Activated CD4-positive, alpha-beta T cell treated with anti-CD3 and anti-CD28 coated beads for 36 hours (primary cell): ENCODE measurements around the gene ST7. TPM values are rescaled to one million over a fixed set of nuclear protein-coding genes. Genes with fewer than 3 reads are reported as not detected.

ENCODE experiments used
- ATAC-seq: fragments of 200-7000 bp; cut with Tn5 transposase; one replicate; pipeline ENCODE4 v1.10.0; 2021; ENCODE audit warnings: mild to moderate bottlenecking, moderate library complexity
- CTCF ChIA-PET: fragments of 350-600 bp; sonication (Branson Sonifier 250); formaldehyde crosslinking; loops from one replicate; lab custom pipeline; 2021; ENCODE audit warnings: antibody characterized with exemption; lab: Charles Lee
- POLR2A ChIA-PET: fragments of 350-600 bp; sonication (Branson Sonifier 250); formaldehyde crosslinking; loops from one replicate; lab custom pipeline; 2021; ENCODE audit warnings: antibody characterized with exemption, inconsistent platforms; lab: Charles Lee
- DNase-seq: peaks from one replicate; pipeline ENCODE4 v3.0.0-alpha.2; 2020
- H3K27ac Mint-ChIP-seq: one replicate; pipeline ENCODE4 v1.8.0; 2021; ENCODE audit warnings: mixed read lengths
- H3K27me3 Mint-ChIP-seq: one replicate; pipeline ENCODE4 v1.8.0; 2021; ENCODE audit warnings: mixed read lengths
- H3K36me3 Mint-ChIP-seq: one replicate; pipeline ENCODE4 v1.8.0; 2021; ENCODE audit warnings: low read depth, mixed read lengths
- H3K4me1 Mint-ChIP-seq: one replicate; pipeline ENCODE4 v1.8.0; 2021; ENCODE audit warnings: mixed read lengths
- H3K4me3 Mint-ChIP-seq: one replicate; pipeline ENCODE4 v1.8.0; 2021; ENCODE audit warnings: mild to moderate bottlenecking, moderate library complexity, mixed read lengths
- H3K9me3 Mint-ChIP-seq: one replicate; pipeline ENCODE4 v1.8.0; 2021; ENCODE audit warnings: low read depth, mixed read lengths
- intact Hi-C, 2 experiments: fragments of 100-400 bp; cut with DNase I in 1 of 2; cut with micrococcal nuclease in 1 of 2; formaldehyde crosslinking; loops; one replicate each; pipeline versions ENCODE4 v1.14.2 to v1.15.1; 2022 to 2024; cut with DNase I, micrococcal nuclease
- total RNA-seq, 2 experiments: library from RNA; stranded (reverse); gene quantifications; one replicate each; pipeline ENCODE4 v1.2.3, GENCODE V29; 2021

Gene ST7
- total RNA-seq, 2 experiments from 2014 or later = 6.4 to 8.1 TPM

DNA sequence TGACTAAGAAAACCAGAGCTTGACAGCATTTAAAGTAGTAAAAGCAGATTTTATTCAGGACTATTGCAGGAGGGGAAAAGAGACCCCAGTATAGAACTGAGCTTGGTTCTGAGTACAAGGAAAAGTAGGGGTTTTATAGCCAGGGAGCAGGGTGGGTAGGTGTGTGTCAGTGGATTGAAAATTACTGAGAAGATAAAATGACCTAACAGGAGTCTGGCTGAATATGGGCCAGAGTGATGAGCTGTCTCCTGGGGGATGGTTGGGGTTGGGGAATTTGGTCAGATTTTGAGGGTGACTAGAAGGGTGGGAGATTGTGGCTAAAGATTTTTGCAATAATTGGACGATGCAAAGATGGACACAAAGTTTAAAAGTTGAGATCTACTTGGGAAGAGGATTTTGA lies 114.0 kb downstream of the ST7 start:
- no peak for ATAC-seq
- POLR2A ChIA-PET = no interaction called here
- CTCF ChIA-PET = interaction anchor here (0.6 to 1.6 kb wide), 3 partner anchors 11 to 82 kb away, joined by 3 to 5 read pairs (median 5); no protein-coding TSS in a partner anchor
- intact Hi-C loops = no loop called here
- no peaks in the 10 kb centered on the region for H3K9me3 Mint-ChIP-seq
- no peak overlapping the region for H3K27ac Mint-ChIP-seq
- H3K27me3 Mint-ChIP-seq = no peaks in the 10 kb centered on the region
- H3K4me3 Mint-ChIP-seq = no peak overlapping the region
- no peaks in the 10 kb centered on the region for H3K36me3 Mint-ChIP-seq
- H3K4me1 Mint-ChIP-seq = peaks cover 19% of the 10 kb centered on the region
- no peak for DNase-seq

GRCh38 chr7:117068511-117069145 lies 115.3 kb downstream of the ST7 start:
- H3K27ac Mint-ChIP-seq = no peak overlapping the region
- ATAC-seq = peak; percentile 39
- H3K36me3 Mint-ChIP-seq = no peaks in the 10 kb centered on the region
- H3K27me3 Mint-ChIP-seq = no peaks in the 10 kb centered on the region
- H3K4me1 Mint-ChIP-seq = peaks cover 23% of the 10 kb centered on the region
- intact Hi-C loops = no loop called here
- ChIA-PET POLR2A (no interaction called here), CTCF (no interaction called here)
- DNase-seq = no peak
- H3K9me3 Mint-ChIP-seq = no peaks in the 10 kb centered on the region
- H3K4me3 Mint-ChIP-seq = no peak overlapping the region

DNA sequence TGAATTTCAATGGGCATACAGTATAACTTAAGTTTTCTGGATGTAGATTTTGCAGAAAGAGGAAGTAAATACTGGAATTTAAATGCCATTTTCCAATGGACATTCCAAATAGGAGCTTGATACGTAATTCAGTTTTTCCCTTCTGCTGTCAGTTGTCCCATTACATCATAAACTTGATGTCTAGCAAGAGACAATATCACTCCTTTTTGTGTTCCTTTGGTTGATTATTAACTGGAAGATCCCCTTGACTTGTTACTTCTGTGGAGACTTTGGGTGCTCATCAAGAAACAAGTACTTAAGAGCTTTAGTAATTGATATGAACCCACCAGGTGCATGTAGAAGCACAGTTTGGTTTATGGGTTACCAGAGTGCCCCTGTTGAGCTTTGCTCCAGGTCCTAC lies 116.1 kb downstream of the ST7 start:
- intact Hi-C loops = no loop called here
- ChIA-PET POLR2A (no interaction called here), CTCF (no interaction called here)
- ATAC-seq (no peak), DNase-seq (no peak)
- Mint-ChIP-seq H3K27me3 (no peaks in the 10 kb centered on the region), H3K4me1 (peaks cover 23% of the 10 kb centered on the region), H3K27ac (no peak overlapping the region), H3K36me3 (no peaks in the 10 kb centered on the region), H3K9me3 (no peaks in the 10 kb centered on the region), H3K4me3 (no peak overlapping the region)

GRCh38 chr7:117071551-117071950 lies 118.2 kb downstream of the ST7 start:
- DNase-seq = no peak
- no peaks in the 10 kb centered on the region for H3K27me3 Mint-ChIP-seq
- H3K4me1 Mint-ChIP-seq = peaks cover 23% of the 10 kb centered on the region
- ATAC-seq = no peak
- CTCF ChIA-PET = interaction anchor here (1.2 to 1.3 kb wide), 2 partner anchors 20 to 83 kb away, joined by 3 to 4 read pairs; no protein-coding TSS in a partner anchor
- no peaks in the 10 kb centered on the region for H3K36me3 Mint-ChIP-seq
- H3K9me3 Mint-ChIP-seq = peaks cover 2% of the 10 kb centered on the region
- POLR2A ChIA-PET = no interaction called here
- intact Hi-C loops = no loop called here
- no peak overlapping the region for H3K4me3 Mint-ChIP-seq
- no peak overlapping the region for H3K27ac Mint-ChIP-seq

- Mint-ChIP-seq H3K4me1 (peaks cover 16% of the 10 kb centered on the region), H3K36me3 (no peaks in the 10 kb centered on the region), H3K27ac (no peak overlapping the region), H3K9me3 (peaks cover 2% of the 10 kb centered on the region), H3K27me3 (no peaks in the 10 kb centered on the region), H3K4me3 (no peak overlapping the region)
- intact Hi-C loops = no loop called here
- DNase-seq (no peak), ATAC-seq (no peak)
- ChIA-PET CTCF (interaction anchor here (1.3 kb wide), 1 partner anchor 84 kb away, joined by 4 read pairs; no protein-coding TSS in a partner anchor), POLR2A (no interaction called here)
Measured at GRCh38 chr7:117072620-117073118, 119.4 kb downstream of the ST7 start.

DNA sequence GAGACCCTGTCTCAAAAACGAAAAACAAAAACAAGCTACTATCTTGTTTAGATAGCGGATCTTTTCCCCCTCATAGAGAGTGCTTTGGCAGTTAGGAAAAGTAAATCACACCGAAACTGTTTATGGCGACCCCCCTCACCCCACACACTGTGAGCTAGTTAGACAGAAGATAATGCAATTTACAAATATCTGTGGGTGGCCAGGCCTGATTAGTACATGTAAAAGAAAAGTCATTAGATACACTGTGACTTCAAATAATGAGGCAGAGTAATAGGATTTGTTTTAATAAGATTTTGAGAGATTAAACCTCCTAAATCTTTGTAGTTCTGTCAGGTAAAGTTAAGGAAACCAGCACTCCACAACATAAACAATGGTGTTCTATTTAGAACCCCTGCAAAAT lies 121.1 kb downstream of the ST7 start:
- ATAC-seq (no peak), DNase-seq (no peak)
- peaks cover 4% of the 10 kb centered on the region for H3K4me1 Mint-ChIP-seq
- intact Hi-C loops = no loop called here
- ChIA-PET CTCF (interaction anchor here (1.1 kb wide), 1 partner anchor 46 kb away, joined by 5 read pairs; no protein-coding TSS in a partner anchor), POLR2A (no interaction called here)
- no peaks in the 10 kb centered on the region for H3K27me3 Mint-ChIP-seq
- H3K27ac Mint-ChIP-seq = no peak overlapping the region
- peaks cover 2% of the 10 kb centered on the region for H3K9me3 Mint-ChIP-seq
- no peaks in the 10 kb centered on the region for H3K36me3 Mint-ChIP-seq
- no peak overlapping the region for H3K4me3 Mint-ChIP-seq

DNA sequence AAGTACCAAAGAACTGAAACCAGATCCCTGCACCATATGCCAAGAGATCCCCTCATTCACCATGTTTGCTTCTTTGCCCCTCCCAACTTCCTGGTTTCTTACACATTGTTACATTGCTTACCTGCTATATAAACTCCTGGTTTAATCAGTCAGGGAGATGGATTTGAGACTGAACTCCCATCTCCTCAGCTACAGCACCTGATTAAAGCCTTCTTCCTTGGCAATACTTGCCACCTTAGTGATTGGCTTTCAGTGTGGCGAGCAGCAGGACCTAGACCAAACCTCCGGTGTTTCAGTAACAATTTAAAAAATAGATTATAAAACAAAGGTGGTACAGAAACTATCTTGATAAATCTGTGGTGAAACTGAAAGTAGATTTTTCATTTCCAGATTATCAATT lies 122.6 kb downstream of the ST7 start:
- no peak for DNase-seq
- Mint-ChIP-seq H3K27me3 (no peaks in the 10 kb centered on the region), H3K4me1 (peaks cover 4% of the 10 kb centered on the region), H3K9me3 (peaks cover 2% of the 10 kb centered on the region), H3K4me3 (no peak overlapping the region), H3K36me3 (no peaks in the 10 kb centered on the region), H3K27ac (no peak overlapping the region)
- ChIA-PET POLR2A (no interaction called here), CTCF (no interaction called here)
- intact Hi-C loops = no loop called here
- no peak for ATAC-seq

DNA sequence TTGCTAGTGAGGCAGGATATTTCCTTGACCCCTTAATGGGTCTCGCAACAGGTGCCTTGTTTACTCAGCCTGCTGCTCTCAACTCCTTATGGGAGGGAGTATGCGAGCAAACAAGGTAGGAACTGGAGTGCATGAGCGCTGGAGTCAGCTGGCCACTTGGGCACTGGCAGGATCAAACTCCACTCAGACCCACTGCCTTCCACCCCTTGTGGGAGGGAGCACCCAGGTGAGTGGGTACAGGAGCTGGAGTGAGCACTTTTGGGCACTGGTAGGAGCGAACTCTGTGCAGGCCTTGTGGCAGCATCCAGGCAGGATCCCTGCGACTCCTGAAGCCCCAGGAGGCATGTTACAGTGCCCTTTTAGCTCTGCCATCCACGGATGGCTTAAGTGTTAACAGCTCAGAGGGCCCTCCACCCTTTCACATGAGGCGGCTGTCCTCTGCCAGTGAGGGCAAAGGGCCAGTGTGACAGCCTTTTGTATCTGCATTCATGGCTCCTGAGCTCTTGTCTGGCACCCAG lies 123.2 kb downstream of the ST7 start:
- peaks cover 2% of the 10 kb centered on the region for H3K9me3 Mint-ChIP-seq
- H3K27ac Mint-ChIP-seq = no peak overlapping the region
- DNase-seq = no peak
- H3K27me3 Mint-ChIP-seq = no peaks in the 10 kb centered on the region
- H3K4me3 Mint-ChIP-seq = no peak overlapping the region
- CTCF ChIA-PET = interaction anchor here (0.6 kb wide), 1 partner anchor 9 kb away, joined by 3 read pairs; no protein-coding TSS in a partner anchor
- peaks cover 4% of the 10 kb centered on the region for H3K4me1 Mint-ChIP-seq
- ATAC-seq = no peak
- POLR2A ChIA-PET = no interaction called here
- no peaks in the 10 kb centered on the region for H3K36me3 Mint-ChIP-seq
- intact Hi-C loops = no loop called here

DNA sequence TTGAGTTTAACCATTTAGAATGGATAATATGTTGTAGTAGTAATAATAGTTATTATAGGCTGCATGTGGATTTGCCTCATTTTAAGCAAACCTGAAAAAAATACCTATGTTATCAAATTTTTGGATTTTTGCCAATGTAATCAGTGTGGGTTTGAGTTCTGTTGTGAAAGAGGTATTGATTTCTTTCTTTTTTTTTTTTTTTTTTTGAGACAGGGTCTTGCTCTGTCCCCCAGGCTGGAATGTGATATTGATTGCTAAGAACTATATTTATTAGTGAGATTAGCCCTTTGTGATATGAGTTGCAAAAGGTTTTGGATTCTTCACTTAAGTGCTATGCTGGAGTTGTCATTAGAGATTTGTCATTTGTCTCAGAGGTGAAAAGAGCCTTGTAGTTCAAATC lies 124.4 kb downstream of the ST7 start:
- ChIA-PET CTCF (interaction anchor here (1.0 to 1.3 kb wide), 2 partner anchors 10 to 27 kb away, joined by 3 read pairs; no protein-coding TSS in a partner anchor), POLR2A (no interaction called here)
- peaks cover 2% of the 10 kb centered on the region for H3K9me3 Mint-ChIP-seq
- no peak overlapping the region for H3K4me3 Mint-ChIP-seq
- H3K27me3 Mint-ChIP-seq = no peaks in the 10 kb centered on the region
- ATAC-seq = no peak
- peaks cover 1% of the 10 kb centered on the region for H3K4me1 Mint-ChIP-seq
- no peaks in the 10 kb centered on the region for H3K36me3 Mint-ChIP-seq
- intact Hi-C loops = no loop called here
- no peak overlapping the region for H3K27ac Mint-ChIP-seq
- no peak for DNase-seq

DNA sequence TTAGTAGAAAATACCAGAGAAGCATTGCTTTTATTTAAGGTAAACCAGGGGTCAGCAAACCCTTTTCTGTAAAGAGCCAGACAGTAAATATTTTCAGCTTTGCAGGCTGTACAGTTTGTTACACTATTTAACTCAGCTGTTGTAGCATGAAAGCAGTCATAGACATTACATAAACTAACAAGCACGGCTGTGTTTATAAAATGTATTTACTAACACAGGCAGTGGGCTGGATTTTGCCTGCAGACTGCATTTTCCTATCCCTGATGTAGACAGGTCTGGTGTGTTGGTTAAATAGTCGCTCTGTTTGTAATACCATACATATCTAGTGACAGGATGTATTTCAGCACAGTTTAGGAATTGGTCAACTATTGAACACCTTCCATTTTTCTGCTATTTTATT lies 129.3 kb downstream of the ST7 start:
- intact Hi-C loops = no loop called here
- Mint-ChIP-seq H3K4me1 (peaks cover 21% of the 10 kb centered on the region), H3K36me3 (no peaks in the 10 kb centered on the region), H3K9me3 (no peaks in the 10 kb centered on the region), H3K27me3 (no peaks in the 10 kb centered on the region), H3K4me3 (no peak overlapping the region), H3K27ac (no peak overlapping the region)
- POLR2A ChIA-PET = no interaction called here
- DNase-seq = no peak
- no peak for ATAC-seq
- CTCF ChIA-PET = no interaction called here

DNA sequence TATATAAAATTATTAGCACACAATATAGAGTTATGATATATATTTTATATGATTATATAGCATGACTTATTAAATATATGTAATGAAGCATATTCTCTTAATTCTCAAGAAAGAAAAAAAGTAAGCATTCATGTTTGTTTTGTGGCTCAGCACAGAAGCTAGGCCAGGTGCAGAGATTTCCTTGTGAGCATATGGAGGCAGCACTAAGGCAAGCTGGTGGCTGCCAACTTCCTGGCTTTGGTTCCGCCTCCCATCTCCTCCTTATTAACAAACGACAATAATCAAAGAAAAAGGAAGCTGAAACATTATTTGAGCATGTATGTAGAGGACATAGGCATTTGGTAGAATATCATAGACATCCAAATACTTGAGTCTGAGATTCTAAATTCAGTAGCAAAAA lies 130.3 kb downstream of the ST7 start:
- intact Hi-C loops = no loop called here
- no peaks in the 10 kb centered on the region for H3K9me3 Mint-ChIP-seq
- ChIA-PET POLR2A (interaction anchor here (0.6 kb wide), 1 partner anchor 34 kb away, joined by 3 read pairs; no protein-coding TSS in a partner anchor), CTCF (interaction anchor here (0.5 to 0.6 kb wide), 2 partner anchors 176 to 975 kb away, joined by 3 read pairs; no protein-coding TSS in a partner anchor)
- DNase-seq (no peak), ATAC-seq (no peak)
- no peaks in the 10 kb centered on the region for H3K36me3 Mint-ChIP-seq
- peaks cover 26% of the 10 kb centered on the region for H3K4me1 Mint-ChIP-seq
- no peak overlapping the region for H3K27ac Mint-ChIP-seq
- H3K4me3 Mint-ChIP-seq = no peak overlapping the region
- no peaks in the 10 kb centered on the region for H3K27me3 Mint-ChIP-seq

DNA sequence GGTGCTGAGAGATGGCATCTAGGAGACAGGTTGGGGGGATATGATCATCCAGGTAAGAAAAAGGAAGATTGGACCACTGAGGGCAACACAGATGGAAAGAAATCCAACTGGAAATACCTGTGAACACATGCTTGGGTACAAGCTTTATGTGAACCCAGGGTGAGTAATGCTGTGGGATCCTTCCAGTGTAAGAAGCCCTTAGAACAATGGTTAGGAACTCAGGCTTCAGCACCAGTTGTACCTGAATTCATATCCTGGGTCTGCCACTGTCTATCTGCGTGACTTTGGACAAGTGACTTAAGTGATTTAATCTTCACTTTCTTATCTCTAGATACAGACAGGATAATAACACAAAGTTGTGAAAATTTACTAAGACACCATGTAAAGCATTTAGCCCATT lies 131.0 kb downstream of the ST7 start:
- no peaks in the 10 kb centered on the region for H3K27me3 Mint-ChIP-seq
- no peak overlapping the region for H3K27ac Mint-ChIP-seq
- ChIA-PET CTCF (no interaction called here), POLR2A (interaction anchor here (0.6 kb wide), 1 partner anchor 35 kb away, joined by 3 read pairs; no protein-coding TSS in a partner anchor)
- intact Hi-C loops = no loop called here
- H3K36me3 Mint-ChIP-seq = no peaks in the 10 kb centered on the region
- no peaks in the 10 kb centered on the region for H3K9me3 Mint-ChIP-seq
- no peak overlapping the region for H3K4me3 Mint-ChIP-seq
- DNase-seq = no peak
- H3K4me1 Mint-ChIP-seq = peaks cover 26% of the 10 kb centered on the region
- no peak for ATAC-seq
